Left ventricle myocardium inferior (tissue), 1 donor: ENCODE results near the gene RNF168. TPM values are rescaled to one million over a fixed set of nuclear protein-coding genes. Genes with fewer than 3 reads are reported as not detected.
A peak's percentile ranks its signal among the peaks of the same experiment; 100 is the strongest.
"Not testable (repeated sequence)": the region's sequence is repeated elsewhere in the genome, so short reads cannot be mapped to it uniquely, and the experiment has no call there.

Experiments
- DNase-seq: peaks from one replicate; pipeline ENCODE4 v3.0.0-alpha.2; 2020
- H3K27ac ChIP-seq: fragments of 200-600 bp; replicated peaks from 2 replicates; pipeline ENCODE4 v1.8.0; 2021
- H3K27me3 ChIP-seq: fragments of 200-600 bp; 2 replicates; pipeline ENCODE4 v1.8.0; 2021; ENCODE audit warnings: low read depth
- H3K36me3 ChIP-seq: fragments of 200-600 bp; 2 replicates; pipeline ENCODE4 v1.8.0; 2021
- H3K4me1 ChIP-seq: fragments of 200-600 bp; 2 replicates; pipeline ENCODE4 v1.8.0; 2021
- H3K4me3 ChIP-seq: fragments of 200-600 bp; 2 replicates; pipeline ENCODE4 v1.8.0; 2021; ENCODE audit warnings: mild to moderate bottlenecking, moderate library complexity
- H3K9me3 ChIP-seq: fragments of 200-600 bp; replicated peaks from 2 replicates; pipeline ENCODE4 v1.8.0; 2021
- CTCF ChIP-seq: fragments of 200-600 bp; IDR thresholded peaks from 2 replicates; pipeline ENCODE4 v1.8.0; 2021; ENCODE audit warnings: antibody characterized with exemption, mild to moderate bottlenecking, borderline replicate concordance
- intact Hi-C: fragments of 100-400 bp; cut with micrococcal nuclease; formaldehyde crosslinking; loops from one replicate; pipeline ENCODE4 v1.11.0; 2022
- total RNA-seq: library from RNA; stranded (reverse); fragmentation: NEBNext Ultra II Directional; extraction: Animal tissue kit (Norgen Biotek cat#: 25700); gene quantifications from one replicate; pipeline ENCODE4 v1.2.1, GENCODE V29; 2021
- donor health status: DM: no; HTN: yes; CAD: no; lungs with severe emphysema.

The RNF168 gene
- total RNA-seq, 1 donor from 2014 or later = 18.9 TPM

GRCh38 chr3:196454935-196455334 is 48.6 kb downstream of the RNF168 start:
- no peak for TF ChIP-seq CTCF
- H3K4me3 ChIP-seq = no peak overlapping the region
- peak overlapping the region; percentile 27 for H3K27ac ChIP-seq
- no peaks in the 10 kb centered on the region for H3K27me3 ChIP-seq
- H3K4me1 ChIP-seq = no peaks in the 10 kb centered on the region
- H3K36me3 ChIP-seq = peaks cover 3% of the 10 kb centered on the region
- no peaks in the 10 kb centered on the region for H3K9me3 ChIP-seq
- DNase-seq = no peak
- intact Hi-C loops = no loop called here

GRCh38 chr3:196445391-196445790 is 58.2 kb downstream of the RNF168 start:
- H3K4me1 ChIP-seq, H3K27ac ChIP-seq, DNase-seq, H3K4me3 ChIP-seq, H3K27me3 ChIP-seq, intact Hi-C loops, H3K36me3 ChIP-seq, H3K9me3 ChIP-seq: not testable (repeated sequence)
- TF ChIP-seq CTCF = peak; percentile 23

- intact Hi-C loops = no loop called here
Observed at GRCh38 chr3:196444500-196444894, 59.1 kb downstream of the RNF168 start.

GRCh38 chr3:196440696-196441095 is 62.9 kb downstream of the RNF168 start:
- H3K9me3 ChIP-seq = no peaks in the 10 kb centered on the region
- H3K4me1 ChIP-seq = peaks cover 7% of the 10 kb centered on the region
- no peaks in the 10 kb centered on the region for H3K36me3 ChIP-seq
- intact Hi-C loops = no loop called here
- no peaks in the 10 kb centered on the region for H3K27me3 ChIP-seq
- no peak for DNase-seq
- no peak for TF ChIP-seq CTCF
- H3K27ac ChIP-seq = no peak overlapping the region
- H3K4me3 ChIP-seq = no peak overlapping the region

More at GRCh38 chr3:196444500-196444894, 59.1 kb downstream of the RNF168 start:
- Histone ChIP-seq H3K4me1 (peaks cover 7% of the 10 kb centered on the region), H3K27me3 (no peaks in the 10 kb centered on the region), H3K9me3 (no peaks in the 10 kb centered on the region), H3K4me3 (no peak overlapping the region), H3K36me3 (no peaks in the 10 kb centered on the region), H3K27ac (no peak overlapping the region)
- no peak for TF ChIP-seq CTCF
- DNase-seq = no peak

- H3K27ac ChIP-seq = peak overlapping the region; percentile 8
- no peaks in the 10 kb centered on the region for H3K36me3 ChIP-seq
- DNase-seq = peak; percentile 36
- intact Hi-C loops = no loop called here
- peaks cover 7% of the 10 kb centered on the region for H3K4me1 ChIP-seq
- no peak for TF ChIP-seq CTCF
- no peak overlapping the region for H3K4me3 ChIP-seq
- H3K9me3 ChIP-seq = no peaks in the 10 kb centered on the region
- H3K27me3 ChIP-seq = no peaks in the 10 kb centered on the region
Observed at GRCh38 chr3:196440041-196440537, 63.5 kb downstream of the RNF168 start.
